Measurements from ENCODE around the gene ZNF93.

DNA sequence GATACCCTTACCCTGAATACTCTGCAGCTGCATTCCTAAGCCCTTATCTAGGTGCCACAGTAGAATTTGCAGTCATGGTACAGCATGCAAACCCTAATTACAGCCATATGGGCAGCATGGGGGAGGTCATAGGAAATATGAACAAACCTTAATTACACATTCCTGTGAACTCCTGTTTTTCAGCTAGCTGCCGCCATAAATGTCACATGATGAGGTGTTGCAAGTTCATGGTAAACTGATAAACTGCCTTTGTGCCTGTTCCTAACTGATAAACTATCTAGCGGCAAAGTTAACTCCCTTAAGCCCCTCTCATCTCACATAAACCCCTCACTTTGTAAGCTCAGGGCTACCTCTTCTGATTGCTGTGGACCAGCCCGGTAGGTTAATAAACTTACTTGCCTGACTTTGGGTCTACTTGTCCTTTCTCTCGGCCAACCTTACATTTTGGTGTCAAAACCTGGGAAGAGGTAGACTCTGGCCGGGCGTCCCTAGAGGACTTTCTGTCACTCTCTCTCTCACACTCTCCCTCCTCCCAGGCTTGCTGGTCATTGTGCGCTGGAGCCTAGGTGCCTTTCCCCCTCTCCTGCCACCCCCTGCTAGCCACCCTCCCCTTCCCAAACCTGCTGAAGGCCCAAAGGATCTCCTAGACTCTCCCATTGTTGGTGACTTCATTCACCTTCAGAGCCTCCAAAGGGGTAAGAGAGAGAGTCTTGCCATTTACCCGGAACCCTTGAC lies 43.3 kb downstream of the ZNF93 start:
- TF ChIP-seq CTCF (IDR thresholded peaks at IDR 0.05): no peak
- no peak for TF ChIP-seq POLR2A (IDR thresholded peaks at IDR 0.05)
